GM12891 (cell line): Measurements from ENCODE around the gene SUOX.
"Not testable (repeated sequence)": the region's sequence is repeated elsewhere in the genome, so short reads cannot be mapped to it uniquely, and the experiment has no call there.

Experiments used
- DNase-seq: peaks from one replicate; pipeline ENCODE4 v3.0.0; 2011; ENCODE audit warnings: low spot score; ENCODE audit not compliant: insufficient read length
- FAIRE-seq: peaks from 2 replicates; lab custom pipeline; 2011; peaks lifted over from hg19 to GRCh38; lab: Jason Lieb, UNC
- PAX5 ChIP-seq: IDR thresholded peaks from 2 replicates; pipeline ENCODE4 v1.6.1; 2011; ENCODE audit warnings: low read length, moderate library complexity, mild to moderate bottlenecking; ENCODE audit not compliant: insufficient read depth, severe bottlenecking
- POLR2A ChIP-seq: IDR thresholded peaks from 2 replicates; pipeline ENCODE4 v1.6.1; 2011; ENCODE audit warnings: low read depth, low read length, control low read depth
- POLR2AphosphoS5 ChIP-seq: IDR thresholded peaks from 2 replicates; pipeline ENCODE4 v1.6.1; 2011; ENCODE audit warnings: low read depth, low read length, control low read depth
- POU2F2 ChIP-seq: IDR thresholded peaks from 2 replicates; pipeline ENCODE4 v1.6.1; 2011; ENCODE audit warnings: low read depth, mild to moderate bottlenecking, control low read depth, low read length, moderate library complexity
- SPI1 ChIP-seq: IDR thresholded peaks from 2 replicates; pipeline ENCODE4 v1.6.1; 2011; ENCODE audit warnings: low read depth, low read length, control low read depth
- TAF1 ChIP-seq: IDR thresholded peaks from 2 replicates; pipeline ENCODE4 v1.6.1; 2011; ENCODE audit warnings: low read depth, low read length, control low read depth

Gene SUOX

GRCh38 chr12:56001487-56002100 lies 4.5 kb downstream of the SUOX start:
- DNase-seq (no peak), FAIRE-seq (no peak)
- TF ChIP-seq POLR2A (no peak), PAX5 (no peak), TAF1 (no peak), SPI1 (no peak), POLR2AphosphoS5 (no peak), POU2F2 (no peak)

- not testable (repeated sequence) for FAIRE-seq, DNase-seq
Measured at GRCh38 chr12:56003376-56003775, 6.3 kb downstream of the SUOX start.

- TF ChIP-seq SPI1 (no peak), POU2F2 (no peak), POLR2AphosphoS5 (no peak), POLR2A (no peak), TAF1 (no peak), PAX5 (no peak)
- DNase-seq (no peak), FAIRE-seq (no peak)
Measured at GRCh38 chr12:56004211-56004610, 7.1 kb downstream of the SUOX start.

GRCh38 chr12:56007564-56008559 lies 10.8 kb downstream of the SUOX start:
- no peak for TF ChIP-seq POLR2AphosphoS5
- TF ChIP-seq TAF1 = no peak
- no peak for TF ChIP-seq POU2F2
- no peak for TF ChIP-seq POLR2A
- TF ChIP-seq SPI1 = no peak
- FAIRE-seq (no peak), DNase-seq (peak; percentile 84)

- TF ChIP-seq POLR2AphosphoS5 = no peak
- TF ChIP-seq PAX5 = no peak
- no peak for TF ChIP-seq POU2F2
- TF ChIP-seq POLR2A = no peak
- no peak for TF ChIP-seq SPI1
- TF ChIP-seq TAF1 = no peak
- no peak for FAIRE-seq
- DNase-seq = no peak
Measured at GRCh38 chr12:56010111-56010570, 13.1 kb downstream of the SUOX start.

- FAIRE-seq (no peak), DNase-seq (no peak)
- TF ChIP-seq POLR2AphosphoS5 = no peak
- no peak for TF ChIP-seq PAX5
- no peak for TF ChIP-seq POU2F2
- TF ChIP-seq SPI1 = no peak
- no peak for TF ChIP-seq TAF1
- TF ChIP-seq POLR2A = no peak
Measured at GRCh38 chr12:56011509-56012090, 14.5 kb downstream of the SUOX start.

- DNase-seq = no peak
- TF ChIP-seq POU2F2 (no peak), POLR2A (no peak)
- no peak for FAIRE-seq
Measured at GRCh38 chr12:56013482-56013881, 16.4 kb downstream of the SUOX start.

- no peak for DNase-seq
- FAIRE-seq = no peak
- TF ChIP-seq POLR2AphosphoS5 (no peak), PAX5 (no peak), SPI1 (no peak), POU2F2 (no peak), TAF1 (no peak), POLR2A (no peak)
Measured at GRCh38 chr12:56014205-56014604, 17.1 kb downstream of the SUOX start.

- no peak for DNase-seq
- TF ChIP-seq POU2F2 (no peak), SPI1 (no peak), PAX5 (no peak), TAF1 (no peak), POLR2AphosphoS5 (no peak), POLR2A (no peak)
- no peak for FAIRE-seq
Measured at GRCh38 chr12:56017181-56017580, 20.1 kb downstream of the SUOX start.
